IPS-20b (cell line): ENCODE results near the gene SUMO3.
A peak's percentile ranks its signal among the peaks of the same experiment; 100 is the strongest.

Experiments
- H3K27ac ChIP-seq: one replicate; pipeline ENCODE4 v1.5.1; 2013; ENCODE audit warnings: low read length
- H3K27me3 ChIP-seq: 2 replicates; pipeline ENCODE4 v1.6.1; 2013; ENCODE audit warnings: mild to moderate bottlenecking, low read length, inconsistent platforms; ENCODE audit not compliant: insufficient read depth
- H3K36me3 ChIP-seq: 2 replicates; pipeline ENCODE4 v1.6.1; 2013; ENCODE audit warnings: low read depth, mild to moderate bottlenecking, inconsistent platforms, low read length, moderate library complexity; ENCODE audit not compliant: insufficient read depth
- H3K4me1 ChIP-seq: 2 replicates; pipeline ENCODE4 v1.6.1; 2013; ENCODE audit warnings: mild to moderate bottlenecking, control low read depth, inconsistent platforms, low read length, moderate library complexity; ENCODE audit not compliant: insufficient read depth
- H3K4me3 ChIP-seq: 2 replicates; pipeline ENCODE4 v1.5.1; 2013; ENCODE audit warnings: mild to moderate bottlenecking, low read length, inconsistent platforms
- H3K9ac ChIP-seq: 2 replicates; pipeline ENCODE4 v1.6.1; 2013; ENCODE audit warnings: low read depth, mild to moderate bottlenecking, inconsistent platforms, low read length, moderate library complexity
- H3K9me3 ChIP-seq: 2 replicates; pipeline ENCODE4 v1.6.1; 2013; ENCODE audit warnings: mild to moderate bottlenecking, low read depth, low read length, inconsistent platforms; ENCODE audit not compliant: insufficient read depth

The SUMO3 gene

DNA sequence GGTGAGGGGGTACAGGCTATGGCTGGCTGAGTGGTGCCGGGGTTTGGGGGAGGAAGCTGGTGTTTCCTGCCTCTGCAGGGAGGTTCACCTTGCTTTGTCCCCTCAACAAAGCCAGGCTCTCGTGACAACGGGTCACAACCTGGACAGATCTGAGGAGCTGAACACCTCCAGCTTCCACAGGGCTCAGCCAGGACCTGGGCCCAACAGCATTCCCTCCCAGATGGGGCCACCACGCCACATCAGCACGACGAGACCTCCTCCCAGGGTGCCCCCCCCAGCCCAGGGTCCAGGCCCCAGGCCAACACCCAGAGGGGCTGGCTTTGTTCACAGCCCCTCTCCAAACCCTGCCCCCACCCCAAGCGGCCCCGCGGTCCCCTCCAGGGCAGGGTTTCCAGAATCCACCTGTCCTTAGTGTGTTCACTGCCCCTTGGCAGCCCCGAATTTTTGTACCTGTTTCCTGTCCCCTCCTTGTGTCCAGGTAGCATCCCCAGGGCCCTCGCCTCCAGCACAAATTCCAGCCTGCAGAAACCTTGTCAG is 51.0 kb downstream of the SUMO3 start:
- peaks cover 23% of the 10 kb centered on the region for H3K36me3 ChIP-seq

GRCh38 chr21:44766014-44766817 is 51.6 kb downstream of the SUMO3 start:
- Histone ChIP-seq H3K9ac (no peak overlapping the region), H3K9me3 (no peaks in the 10 kb centered on the region), H3K36me3 (peaks cover 16% of the 10 kb centered on the region), H3K4me1 (peaks cover 11% of the 10 kb centered on the region; the same call in 1 of the 2 replicates), H3K27me3 (no peaks in the 10 kb centered on the region), H3K27ac (no peak overlapping the region), H3K4me3 (no peak overlapping the region)

More for the DNA sequence above, 51.0 kb downstream of the SUMO3 start:
- Histone ChIP-seq H3K27me3 (no peaks in the 10 kb centered on the region), H3K4me3 (no peak overlapping the region), H3K4me1 (peaks cover 11% of the 10 kb centered on the region; the same call in 1 of the 2 replicates), H3K9ac (no peak overlapping the region), H3K9me3 (no peaks in the 10 kb centered on the region), H3K27ac (peak overlapping the region; percentile 56)

GRCh38 chr21:44765231-44766013 is 52.4 kb downstream of the SUMO3 start:
- no peak overlapping the region for H3K4me3 ChIP-seq
- H3K9me3 ChIP-seq = no peaks in the 10 kb centered on the region
- no peak overlapping the region for H3K9ac ChIP-seq
- H3K36me3 ChIP-seq = peaks cover 8% of the 10 kb centered on the region
- no peaks in the 10 kb centered on the region for H3K27me3 ChIP-seq
- H3K27ac ChIP-seq = no peak overlapping the region
- peaks cover 17% of the 10 kb centered on the region; the same call in 1 of the 2 replicates for H3K4me1 ChIP-seq

- Histone ChIP-seq H3K36me3 (no peaks in the 10 kb centered on the region), H3K4me3 (no peak overlapping the region), H3K27ac (no peak overlapping the region), H3K9ac (no peak overlapping the region), H3K27me3 (no peaks in the 10 kb centered on the region), H3K4me1 (peaks cover 17% of the 10 kb centered on the region; the same call in 1 of the 2 replicates), H3K9me3 (no peaks in the 10 kb centered on the region)
These were observed 53.3 kb downstream of the SUMO3 start for GRCh38 chr21:44764319-44765230.

DNA sequence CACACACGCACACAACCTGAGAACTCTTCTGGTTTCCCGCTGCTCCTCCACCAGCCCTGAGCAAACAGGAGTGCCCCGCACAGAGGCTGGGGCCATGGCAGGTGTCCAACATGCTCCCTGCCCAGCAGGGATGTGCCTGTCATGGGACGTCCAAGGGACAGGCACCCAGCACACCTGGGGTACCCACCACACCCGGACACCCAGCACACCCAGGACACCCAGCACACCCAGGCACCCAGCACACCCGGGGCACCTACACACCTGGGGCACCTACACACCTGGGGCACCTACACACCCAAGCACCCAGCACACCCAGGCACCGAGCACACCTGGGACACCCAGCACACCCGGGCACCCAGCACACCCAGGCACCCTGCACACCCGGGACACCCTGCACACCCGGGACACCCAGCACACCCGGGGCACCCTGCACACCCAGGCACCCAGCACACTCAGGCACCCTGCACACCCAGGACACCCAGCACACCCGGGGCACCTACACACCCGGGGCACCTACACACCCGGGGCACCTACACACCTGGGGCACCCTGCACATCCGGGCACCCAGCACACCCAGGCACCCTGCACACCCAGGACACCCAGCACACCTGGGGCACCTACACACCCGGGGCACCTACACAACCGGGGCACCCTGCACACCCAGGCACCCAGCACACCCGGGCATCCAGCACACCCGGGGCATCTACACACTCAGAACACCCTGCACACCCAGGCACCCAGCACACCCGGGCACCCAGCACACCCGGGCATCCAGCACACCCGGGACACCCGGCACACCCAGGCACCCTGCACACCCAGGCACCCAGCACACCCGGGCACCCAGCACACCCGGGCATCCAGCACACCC is 54.2 kb downstream of the SUMO3 start:
- no peak overlapping the region for H3K9ac ChIP-seq
- peaks cover 13% of the 10 kb centered on the region; the same call in 1 of the 2 replicates for H3K4me1 ChIP-seq
- no peaks in the 10 kb centered on the region for H3K36me3 ChIP-seq
- no peaks in the 10 kb centered on the region for H3K27me3 ChIP-seq
- no peak overlapping the region for H3K27ac ChIP-seq
- H3K4me3 ChIP-seq = no peak overlapping the region
- no peaks in the 10 kb centered on the region for H3K9me3 ChIP-seq

DNA sequence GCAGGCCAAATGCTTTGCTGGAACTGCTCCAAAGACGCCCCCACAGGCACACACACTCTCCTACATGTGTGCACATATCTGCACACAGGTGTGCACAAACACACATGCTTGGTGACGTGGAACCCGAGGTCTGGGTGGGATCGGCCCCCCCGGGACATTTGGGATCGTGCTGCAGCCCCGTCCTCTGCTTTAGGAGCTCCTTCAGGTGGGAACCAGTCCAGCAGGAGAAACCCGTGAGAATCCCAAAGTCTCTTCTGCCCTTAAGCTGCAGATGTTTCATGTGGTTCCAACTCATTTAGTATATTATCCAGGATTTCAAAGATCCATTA is 54.8 kb downstream of the SUMO3 start:
- Histone ChIP-seq H3K27ac (no peak overlapping the region), H3K4me1 (peaks cover 6% of the 10 kb centered on the region; the same call in 1 of the 2 replicates), H3K9ac (no peak overlapping the region)

GRCh38 chr21:44762221-44763049 is 55.4 kb downstream of the SUMO3 start:
- no peak overlapping the region for H3K27ac ChIP-seq
- peaks cover 6% of the 10 kb centered on the region; the same call in 1 of the 2 replicates for H3K4me1 ChIP-seq
- H3K9me3 ChIP-seq = no peaks in the 10 kb centered on the region
- H3K4me3 ChIP-seq = no peak overlapping the region
- H3K36me3 ChIP-seq = no peaks in the 10 kb centered on the region
- no peak overlapping the region for H3K9ac ChIP-seq
- H3K27me3 ChIP-seq = no peaks in the 10 kb centered on the region

More for the DNA sequence above, 54.8 kb downstream of the SUMO3 start:
- no peaks in the 10 kb centered on the region for H3K27me3 ChIP-seq
- no peaks in the 10 kb centered on the region for H3K36me3 ChIP-seq
- no peak overlapping the region for H3K4me3 ChIP-seq
- H3K9me3 ChIP-seq = no peaks in the 10 kb centered on the region

- Histone ChIP-seq H3K27me3 (no peaks in the 10 kb centered on the region), H3K27ac (no peak overlapping the region), H3K36me3 (no peaks in the 10 kb centered on the region), H3K9ac (no peak overlapping the region), H3K9me3 (no peaks in the 10 kb centered on the region), H3K4me3 (no peak overlapping the region), H3K4me1 (peaks cover 6% of the 10 kb centered on the region; the same call in 1 of the 2 replicates)
These were observed 56.1 kb downstream of the SUMO3 start for GRCh38 chr21:44761747-44762208.

- Histone ChIP-seq H3K27ac (no peak overlapping the region), H3K4me1 (peaks cover 6% of the 10 kb centered on the region; the same call in 1 of the 2 replicates), H3K4me3 (no peak overlapping the region), H3K9ac (no peak overlapping the region), H3K9me3 (no peaks in the 10 kb centered on the region), H3K27me3 (no peaks in the 10 kb centered on the region), H3K36me3 (no peaks in the 10 kb centered on the region)
These were observed 56.7 kb downstream of the SUMO3 start for GRCh38 chr21:44761011-44761729.
